ENCODE measurements around the gene BGLAP.

- no peak for TF ChIP-seq EZH2phosphoT487 (IDR thresholded peaks at IDR 0.05; ENCODE audit: borderline replicate concordance)
- TF ChIP-seq CTCF (conservative IDR thresholded peaks at IDR 0.05; ENCODE audit: low read length) = no peak
Measured at GRCh38 chr1:156196445-156196844, 45.5 kb upstream of the BGLAP start.

Data from Loucy (cell line).